GM19240 (cell line): ENCODE results near the gene C12orf56.
"Not testable (repeated sequence)": the region's sequence is repeated elsewhere in the genome, so short reads cannot be mapped to it uniquely, and the experiment has no call there.

Experiments used
- DNase-seq: peaks from one replicate; pipeline ENCODE4 v3.0.0; 2011; ENCODE audit warnings: low spot score; ENCODE audit not compliant: insufficient read length

Gene C12orf56

DNA sequence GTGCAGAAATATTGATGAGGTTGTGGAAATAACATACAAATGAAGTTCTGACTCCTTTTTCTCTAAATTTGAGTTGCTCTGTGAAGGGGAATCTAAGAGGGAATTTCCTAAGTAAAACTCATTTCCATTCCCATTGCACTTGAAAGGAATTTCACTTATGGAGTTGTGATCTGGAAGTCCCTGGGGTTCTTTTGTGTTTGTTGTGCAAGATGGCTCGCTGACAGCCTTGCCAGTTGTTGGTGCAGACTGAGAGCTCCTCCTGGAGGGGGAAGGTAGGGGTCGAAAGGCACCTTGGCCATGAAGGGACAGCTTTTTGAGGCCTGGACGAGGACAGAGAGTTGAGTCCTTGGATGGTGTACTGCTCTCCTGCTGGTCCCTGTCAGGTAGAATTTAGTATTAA, 72.0 kb downstream of the C12orf56 start:
- DNase-seq: no peak

DNA sequence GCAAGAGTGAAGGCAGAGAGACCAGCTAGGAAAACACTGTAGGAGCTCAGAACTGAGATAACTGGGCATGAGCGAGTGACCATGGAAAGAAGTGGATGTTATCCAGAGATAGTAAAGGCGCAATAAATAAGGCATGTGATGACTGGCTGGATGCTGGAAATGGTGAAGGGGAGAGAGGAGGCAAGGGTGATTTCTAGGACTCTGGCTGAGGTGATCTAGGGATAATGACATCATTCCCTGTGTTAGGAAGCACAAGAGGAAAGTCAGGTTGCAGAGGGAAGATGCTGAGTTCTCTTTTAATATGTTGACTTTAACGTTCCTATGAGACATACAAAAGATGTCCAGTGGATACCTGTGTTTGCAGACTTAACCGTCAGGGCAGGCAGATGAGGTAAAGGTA, 78.7 kb downstream of the C12orf56 start:
- DNase-seq: no peak

DNA sequence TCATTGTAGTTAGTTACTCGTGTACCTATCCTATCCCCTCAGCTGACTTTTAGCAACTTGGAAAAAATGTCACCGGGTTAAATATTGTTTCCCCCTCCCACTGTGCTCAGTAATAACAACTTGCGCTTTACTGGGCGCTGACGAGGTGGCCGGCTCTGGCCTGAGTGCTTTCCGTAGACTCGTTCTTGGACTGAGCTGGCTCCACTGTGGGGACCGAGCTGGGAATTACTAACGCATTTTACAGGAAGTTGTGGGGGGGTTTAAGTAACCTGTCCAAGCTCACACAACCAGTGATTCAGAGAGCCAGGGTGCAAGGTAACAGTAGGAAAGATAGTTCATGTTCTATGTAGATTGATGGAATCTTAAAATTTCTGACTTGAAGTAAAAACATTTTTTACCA, 86.0 kb downstream of the C12orf56 start:
- no peak for DNase-seq

DNA sequence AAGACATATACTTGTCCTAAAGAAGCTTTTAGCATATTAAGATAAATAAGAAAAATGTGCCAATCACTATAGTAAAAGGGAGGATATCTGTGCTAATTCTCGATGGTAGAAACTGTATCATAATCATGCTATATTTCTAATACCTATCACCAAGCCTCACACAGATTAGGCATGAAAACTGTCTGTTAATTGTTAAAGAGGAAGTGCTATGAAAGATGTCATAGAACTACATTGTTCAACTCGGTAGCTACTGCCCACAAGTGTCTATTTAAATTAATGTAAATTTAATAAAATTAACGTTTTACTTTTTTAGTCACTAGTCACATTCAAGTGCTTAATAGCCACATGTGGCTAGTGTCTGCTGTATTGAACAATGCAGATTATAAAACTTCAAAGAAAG, 90.9 kb downstream of the C12orf56 start:
- DNase-seq: no peak

DNA sequence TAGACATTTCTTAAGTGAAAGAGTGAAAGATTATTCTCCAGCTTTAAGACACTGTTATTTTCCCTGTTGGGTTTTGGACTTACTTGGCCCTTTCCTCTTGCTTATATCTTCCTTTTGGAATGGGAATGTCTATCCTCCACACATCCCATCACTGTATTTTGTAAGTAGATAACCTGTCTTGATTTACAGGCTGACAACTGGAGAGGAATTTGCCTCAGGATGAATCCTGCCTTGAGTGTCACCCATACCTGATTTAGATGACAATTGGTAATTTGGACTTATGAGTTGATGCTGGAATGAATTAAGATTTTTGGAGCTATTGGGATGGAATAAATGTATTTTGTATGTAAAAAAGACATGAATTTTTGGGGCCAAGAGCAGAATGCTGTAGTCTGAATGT, 94.3 kb downstream of the C12orf56 start:
- DNase-seq: no peak

DNA sequence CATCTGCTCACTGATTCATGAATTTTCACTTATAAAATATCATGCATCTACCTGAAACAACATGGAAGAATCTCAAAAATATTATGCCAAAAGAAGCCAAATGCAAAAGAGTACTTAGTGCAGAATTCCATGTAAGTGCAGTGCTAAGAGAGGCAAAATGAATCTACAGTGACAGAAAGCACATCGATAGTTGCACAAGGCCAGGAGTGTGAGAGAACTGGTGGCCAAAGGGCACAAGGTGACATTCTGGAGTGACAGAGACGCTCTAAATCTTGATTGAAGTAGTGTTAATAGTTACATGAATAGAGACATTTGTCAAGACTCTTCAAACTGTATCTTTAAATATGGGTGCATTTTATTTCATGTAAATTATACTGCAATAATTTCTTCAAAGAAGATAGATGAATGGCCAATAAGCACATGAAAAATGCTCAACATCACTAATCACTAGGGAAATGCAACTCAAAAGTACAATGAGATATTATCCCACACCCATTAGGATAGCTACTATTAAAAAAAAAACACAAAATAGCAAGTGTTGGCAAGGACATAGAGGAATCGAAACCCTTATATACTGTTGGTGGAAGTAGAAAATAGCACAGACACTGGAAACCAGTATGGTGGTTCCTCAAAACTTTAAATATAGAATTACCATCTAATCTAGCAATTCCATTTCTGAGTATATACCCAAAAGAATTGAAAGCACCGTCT, 96.7 kb downstream of the C12orf56 start:
- no peak for DNase-seq

DNA sequence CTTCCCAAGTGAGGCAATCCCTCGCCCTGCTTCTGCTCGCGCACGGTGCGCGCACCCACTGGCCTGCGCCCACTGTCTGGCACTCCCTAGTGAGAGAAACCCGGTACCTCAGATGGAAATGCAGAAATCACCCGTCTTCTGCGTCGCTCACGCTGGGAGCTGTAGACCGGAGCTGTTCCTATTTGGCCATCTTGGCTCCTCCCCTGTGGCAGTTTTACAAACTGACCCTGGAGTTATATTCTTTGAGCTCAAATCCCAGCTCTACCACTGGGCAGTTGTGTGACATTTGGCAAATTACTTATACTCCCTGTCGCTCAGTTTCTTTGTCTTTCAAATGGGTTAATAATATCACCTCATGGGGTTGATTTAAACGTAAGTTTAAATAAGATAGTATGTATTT, 97.4 kb downstream of the C12orf56 start:
- not testable (repeated sequence) for DNase-seq

DNA sequence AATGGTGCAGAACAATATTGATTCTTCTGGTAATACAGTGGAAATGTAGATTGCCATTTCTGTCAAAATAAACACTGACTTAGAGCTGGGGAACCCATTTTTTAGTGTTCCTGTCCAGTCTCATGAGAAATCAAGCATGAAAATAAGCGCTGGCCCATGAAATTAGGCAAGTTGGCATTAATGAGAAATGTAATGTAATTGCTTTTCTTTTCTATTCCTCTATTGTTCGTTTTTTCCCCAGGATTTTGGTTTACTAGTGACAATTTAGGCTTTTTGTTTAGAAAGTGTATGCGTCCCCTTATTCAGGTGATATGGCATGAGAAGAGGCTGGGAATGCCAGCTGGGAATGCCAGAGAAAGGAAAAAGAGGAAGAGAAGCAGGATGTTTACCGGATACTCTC, 104.0 kb downstream of the C12orf56 start:
- no peak for DNase-seq

DNA sequence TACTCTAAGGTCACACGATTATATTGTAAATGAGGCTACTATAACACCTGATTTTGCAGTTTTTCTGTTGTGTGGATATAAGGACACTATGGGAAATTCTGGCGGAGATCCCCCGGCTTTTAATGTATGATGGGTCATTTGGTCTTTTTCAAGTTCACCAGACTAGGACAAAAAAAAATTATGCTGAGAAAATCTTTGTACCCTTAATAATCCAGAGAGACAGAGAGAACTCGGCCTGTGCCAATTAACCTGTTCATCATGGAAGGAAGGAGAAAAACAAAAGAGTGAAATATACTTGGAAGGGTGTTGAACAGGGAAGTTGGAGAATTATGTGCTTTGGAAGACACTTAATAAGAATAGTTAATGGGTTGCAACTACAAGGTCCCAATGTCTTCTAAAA, 106.3 kb downstream of the C12orf56 start:
- DNase-seq: no peak

DNA sequence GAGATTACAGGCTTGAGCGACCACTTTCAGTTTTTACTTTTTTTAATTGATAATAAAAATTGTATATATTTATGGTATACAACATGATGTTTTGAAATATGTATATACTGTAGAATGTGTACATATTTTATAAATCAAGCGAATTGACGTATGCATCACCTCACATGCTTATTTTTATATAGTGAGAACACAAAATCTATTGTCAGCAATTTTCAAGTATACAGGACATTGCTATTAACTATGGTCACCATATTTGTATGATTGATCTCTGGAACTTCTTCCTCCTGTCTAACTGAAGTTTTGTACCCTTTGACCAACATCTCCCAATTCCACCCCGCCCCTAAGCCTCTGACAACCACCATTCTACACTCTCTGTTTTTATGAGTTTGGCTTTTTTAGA, 112.1 kb downstream of the C12orf56 start:
- no peak for DNase-seq

DNA sequence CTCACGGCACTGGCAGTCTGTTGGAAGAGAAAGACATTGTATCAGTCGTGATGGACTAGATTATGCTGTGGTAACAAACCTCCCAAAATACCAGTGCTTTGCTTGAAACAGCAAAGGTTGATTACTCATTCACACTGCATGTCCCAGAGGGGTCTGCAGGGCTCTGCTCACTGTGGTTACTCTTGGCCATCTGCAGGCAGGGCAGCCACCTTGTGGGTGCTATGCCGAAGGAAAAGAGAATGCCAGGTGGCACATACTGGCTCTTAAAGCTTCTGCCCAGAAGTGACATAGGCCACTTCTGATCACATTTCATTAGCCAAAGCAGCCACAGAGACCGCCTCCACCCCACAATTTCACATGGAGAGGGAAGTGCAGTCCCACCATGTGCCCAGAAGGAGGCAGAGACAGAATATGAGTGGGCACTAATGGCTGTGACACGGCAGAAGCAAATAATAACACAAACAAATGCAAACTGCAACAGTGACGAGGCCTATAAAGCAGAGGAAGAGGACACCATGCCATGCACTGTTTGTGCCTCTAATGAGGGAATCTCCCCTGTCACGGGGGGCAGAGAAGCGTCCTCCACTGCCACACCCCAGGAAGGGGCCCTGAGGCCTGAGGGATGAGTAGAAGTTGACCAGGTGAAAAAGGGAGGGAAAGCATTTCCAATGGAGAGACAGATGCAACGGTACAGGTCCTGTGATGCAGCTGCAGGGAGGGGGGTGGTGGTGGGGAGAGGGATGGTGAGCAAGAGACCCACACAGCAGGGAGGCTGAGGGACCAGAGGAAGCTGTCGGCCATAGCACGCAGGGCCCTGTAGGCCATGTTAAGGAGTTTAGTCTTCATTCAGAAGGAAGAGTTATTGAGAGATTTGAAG, 116.8 kb downstream of the C12orf56 start:
- DNase-seq: peak; percentile 4

DNA sequence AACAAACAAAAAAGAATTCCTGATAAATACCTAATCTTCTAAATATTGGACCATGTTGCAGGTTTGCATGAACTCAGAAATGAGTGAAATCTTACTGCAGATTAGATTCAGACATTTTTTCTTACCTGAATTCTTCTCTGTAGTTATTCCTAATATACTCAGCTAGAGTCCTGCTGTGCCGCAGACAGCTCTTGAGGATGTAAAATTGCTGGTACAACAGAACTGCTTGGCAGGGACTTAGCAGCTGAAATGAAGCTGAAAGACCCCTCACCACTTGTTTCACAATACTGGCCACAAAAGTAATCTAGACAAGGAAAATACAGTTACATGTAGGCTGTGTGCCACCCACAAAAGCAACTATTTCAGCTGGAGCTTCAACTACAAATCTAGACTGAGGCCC, 120.1 kb downstream of the C12orf56 start:
- no peak for DNase-seq

DNA sequence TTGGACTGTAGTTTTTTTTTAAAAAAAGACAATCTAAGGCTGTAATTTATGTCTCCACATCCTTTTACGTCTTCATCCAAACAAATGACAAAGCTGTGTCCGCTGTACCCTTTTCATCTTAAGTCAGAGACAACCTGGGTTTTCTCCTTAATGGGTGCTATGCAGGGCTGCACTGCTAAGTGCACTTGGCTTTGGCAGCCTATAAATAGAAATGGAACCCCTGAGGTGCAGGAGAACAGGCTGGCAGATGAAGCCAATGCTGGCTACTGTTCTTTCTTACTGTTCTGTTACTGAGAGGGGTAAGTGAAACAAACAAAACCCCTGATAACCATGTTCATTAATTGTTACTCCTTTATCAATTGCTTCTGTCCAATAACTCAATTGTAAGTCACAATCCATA, 121.4 kb downstream of the C12orf56 start:
- no peak for DNase-seq

DNA sequence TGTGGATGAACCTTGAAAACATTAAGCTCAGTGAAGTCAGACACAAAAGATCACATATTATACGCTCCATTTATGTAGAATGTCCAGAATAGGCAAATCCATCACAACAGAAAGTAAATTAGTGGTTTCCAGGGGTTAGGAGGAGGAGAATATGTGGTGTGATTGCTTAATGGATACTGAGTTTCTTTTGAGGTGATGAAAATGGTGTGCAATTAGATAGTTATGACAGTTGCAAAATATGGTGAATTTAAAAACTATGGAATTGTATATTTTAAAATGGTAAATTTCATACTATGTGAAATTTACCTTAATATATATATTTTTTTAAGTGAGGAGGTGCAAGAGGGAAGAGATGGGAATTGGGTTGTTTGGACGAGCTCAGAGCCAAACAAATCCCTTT, 122.1 kb downstream of the C12orf56 start:
- no peak for DNase-seq

DNA sequence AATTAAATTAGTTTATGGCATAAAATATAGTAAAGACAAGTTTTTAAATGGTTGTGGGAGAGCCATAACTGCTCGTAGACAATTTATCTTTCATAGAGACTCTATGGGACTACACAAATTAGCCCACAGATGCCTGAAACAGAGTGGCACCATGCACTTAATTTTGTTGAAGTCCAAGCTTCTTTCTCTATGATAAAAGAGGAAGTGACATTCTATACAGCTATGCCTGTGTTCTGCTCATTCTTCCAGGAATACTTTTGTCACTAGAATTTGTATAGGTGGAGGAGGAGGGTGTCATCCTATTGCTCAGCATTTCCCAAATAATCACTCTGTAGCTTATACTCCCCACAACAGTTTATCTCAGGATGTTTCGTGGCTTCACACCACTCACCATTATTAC, 124.7 kb downstream of the C12orf56 start:
- no peak for DNase-seq

DNA sequence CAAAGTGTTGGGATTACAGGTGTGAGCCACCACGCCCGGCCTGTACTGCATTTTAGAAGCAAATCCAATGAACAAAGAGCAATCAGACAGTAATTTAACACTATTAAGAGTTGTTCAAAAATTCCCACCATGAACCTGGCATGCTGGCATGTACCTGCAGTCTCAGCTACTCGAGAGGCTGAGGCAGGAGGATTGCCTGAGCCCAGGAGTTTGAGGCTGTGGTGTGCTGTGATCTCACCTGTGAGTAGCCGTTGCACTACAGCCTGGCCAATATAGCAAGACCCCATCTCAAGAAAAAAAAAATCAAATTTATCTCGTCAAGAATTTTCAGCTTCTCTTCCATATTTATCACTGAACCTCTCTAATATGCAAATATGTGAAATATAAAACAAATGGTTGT, 128.7 kb downstream of the C12orf56 start:
- DNase-seq: no peak

DNA sequence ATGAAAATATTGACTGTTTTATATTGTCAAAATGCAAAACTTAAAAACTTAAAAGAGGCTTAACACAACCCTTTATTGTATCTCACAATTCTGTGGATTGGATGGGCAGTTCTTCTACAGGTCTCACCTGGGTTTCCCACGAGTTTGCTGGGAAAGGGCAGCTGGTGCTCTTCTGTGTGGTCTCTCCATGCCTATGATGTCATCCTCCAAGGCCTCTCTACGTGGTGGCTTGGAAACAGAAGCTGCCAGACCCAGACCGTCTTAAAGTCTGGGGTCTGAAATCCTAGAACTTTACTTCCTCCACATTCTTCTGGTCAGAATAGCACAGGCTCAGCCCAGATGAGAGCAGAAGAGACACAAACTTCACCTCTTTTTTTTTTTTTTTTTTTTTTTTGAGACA, 132.0 kb downstream of the C12orf56 start:
- DNase-seq: no peak

DNA sequence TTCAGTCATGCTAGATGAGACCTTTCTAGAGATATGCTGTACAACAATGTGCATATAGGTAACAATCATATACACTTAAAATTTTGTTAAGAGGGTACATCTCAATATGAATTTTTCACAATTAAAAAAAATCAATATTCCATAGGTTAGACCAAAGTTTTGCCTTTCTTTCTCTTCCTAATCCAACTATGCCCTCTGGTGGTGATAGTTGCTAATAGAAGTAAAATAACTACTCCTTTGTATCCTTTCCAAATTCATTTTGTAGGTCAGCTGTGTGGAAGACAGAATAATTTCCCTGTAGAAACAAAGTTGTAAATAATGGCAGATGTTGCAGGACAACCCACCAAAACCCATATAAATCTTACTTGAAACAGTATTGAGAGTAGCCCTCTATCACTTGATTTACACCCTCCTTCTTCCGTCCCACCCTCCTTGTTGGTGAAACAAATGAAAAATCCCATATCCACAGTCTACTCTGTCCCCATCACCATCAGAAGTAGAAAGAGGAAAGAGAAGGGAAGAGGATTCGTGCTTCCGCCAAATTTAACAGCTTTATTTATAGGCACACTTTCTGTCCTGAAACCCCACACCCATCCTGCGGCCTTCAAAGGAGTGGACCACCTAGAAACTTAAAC, 134.3 kb downstream of the C12orf56 start:
- DNase-seq: no peak

DNA sequence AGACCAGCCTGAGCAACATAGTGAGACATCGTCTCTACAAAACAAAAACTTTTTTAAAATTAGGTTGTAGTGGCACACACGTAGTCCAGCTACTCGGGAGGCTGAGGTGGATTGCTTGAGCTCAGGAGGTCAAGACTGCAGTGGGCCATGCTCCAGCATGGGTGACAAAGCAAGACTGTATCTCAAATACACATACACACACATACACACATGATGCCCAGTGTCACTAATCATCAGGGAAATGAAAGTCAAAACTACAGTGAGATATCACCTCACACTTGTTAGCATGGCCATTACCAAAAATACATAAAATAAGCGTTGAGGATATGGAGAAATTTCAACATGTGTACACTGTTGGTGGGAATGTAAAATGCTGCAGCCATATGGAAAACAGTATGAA, 135.3 kb downstream of the C12orf56 start:
- no peak for DNase-seq

DNA sequence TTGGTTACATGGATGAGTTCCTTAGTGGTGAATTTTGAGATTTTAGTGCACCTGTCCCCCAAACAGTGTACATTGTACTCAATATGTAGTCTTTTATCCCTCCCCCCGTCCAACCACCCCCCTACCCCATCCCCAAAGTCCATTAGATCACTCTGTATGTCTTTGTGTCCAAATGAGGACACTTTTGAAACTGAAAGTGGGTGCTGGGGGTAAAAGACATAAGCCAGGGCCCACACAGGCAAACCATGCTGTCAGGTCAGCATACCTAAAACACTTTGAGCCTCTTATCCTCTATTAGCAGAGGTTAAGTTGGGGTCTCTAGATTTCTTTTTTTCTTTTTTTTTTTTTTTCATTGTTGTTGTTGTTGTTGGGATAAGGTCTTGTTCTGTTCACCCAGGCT, 137.2 kb downstream of the C12orf56 start:
- DNase-seq: no peak

DNA sequence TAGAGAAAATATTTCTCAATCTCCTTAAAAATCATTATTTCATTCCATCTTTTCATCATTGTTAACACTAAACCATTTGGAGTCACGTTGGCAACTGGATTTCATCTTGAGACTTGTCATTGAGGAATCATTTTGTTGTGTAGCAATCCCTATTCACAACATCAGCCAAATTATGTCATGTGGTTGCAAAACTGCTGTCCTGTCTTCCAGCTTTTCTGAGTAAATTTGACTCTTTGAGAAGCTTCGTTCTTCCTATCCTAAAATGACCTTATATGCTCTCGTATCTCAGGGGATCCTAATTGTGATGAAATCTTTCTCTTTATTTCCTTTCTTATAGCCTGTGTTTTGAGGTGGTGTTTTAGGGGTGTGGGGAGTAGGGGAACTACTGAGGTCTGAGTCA, 137.9 kb downstream of the C12orf56 start:
- no peak for DNase-seq

DNA sequence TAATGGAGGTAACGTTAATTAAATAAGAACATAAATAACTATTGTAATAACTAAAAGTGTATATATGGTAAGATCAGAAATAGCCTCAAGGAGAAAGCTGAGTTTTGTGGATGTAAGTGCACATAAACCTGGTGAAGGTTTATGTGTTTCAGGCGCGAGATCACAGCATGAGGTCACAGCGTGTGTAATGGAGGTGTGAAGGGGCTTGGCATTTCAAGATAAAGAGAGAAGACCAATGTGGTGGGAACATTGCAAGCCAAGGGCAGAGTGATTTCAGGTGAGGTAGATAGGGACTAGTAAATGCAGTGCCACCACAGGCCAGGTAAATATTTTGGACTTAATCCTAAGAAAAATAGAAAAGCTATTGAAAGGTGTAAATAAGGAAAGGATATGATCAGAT, 146.7 kb downstream of the C12orf56 start:
- DNase-seq: no peak
